Tibial nerve (tissue), 3 donors: ENCODE measurements around the gene WDR27.

Experiments
- POLR2A ChIP-seq, 2 donors: fragments of 450-650 bp; IDR thresholded peaks; one replicate each; pipeline ENCODE4 v1.6.1; 2017; ENCODE audit warnings: antibody characterized with exemption in 2 of 2, mild to moderate bottlenecking in 2 of 2, moderate library complexity in 2 of 2
- TF ChIP-seq, protein P1 (sequence below), 5 experiments: fragments of 200-600 bp in 3 of 5; fragments of 450-650 bp in 2 of 5; sonication (generic) in 3 of 5; IDR thresholded peaks; one replicate each; pipeline ENCODE4 v1.5.1; 2016 to 2019; ENCODE audit warnings: antibody characterized with exemption in 5 of 5, mild to moderate bottlenecking in 3 of 5, moderate library complexity in 2 of 5

- TF ChIP-seq POLR2A (IDR thresholded peaks at IDR 0.05), result no peak
- TF ChIP-seq, protein P1, sequence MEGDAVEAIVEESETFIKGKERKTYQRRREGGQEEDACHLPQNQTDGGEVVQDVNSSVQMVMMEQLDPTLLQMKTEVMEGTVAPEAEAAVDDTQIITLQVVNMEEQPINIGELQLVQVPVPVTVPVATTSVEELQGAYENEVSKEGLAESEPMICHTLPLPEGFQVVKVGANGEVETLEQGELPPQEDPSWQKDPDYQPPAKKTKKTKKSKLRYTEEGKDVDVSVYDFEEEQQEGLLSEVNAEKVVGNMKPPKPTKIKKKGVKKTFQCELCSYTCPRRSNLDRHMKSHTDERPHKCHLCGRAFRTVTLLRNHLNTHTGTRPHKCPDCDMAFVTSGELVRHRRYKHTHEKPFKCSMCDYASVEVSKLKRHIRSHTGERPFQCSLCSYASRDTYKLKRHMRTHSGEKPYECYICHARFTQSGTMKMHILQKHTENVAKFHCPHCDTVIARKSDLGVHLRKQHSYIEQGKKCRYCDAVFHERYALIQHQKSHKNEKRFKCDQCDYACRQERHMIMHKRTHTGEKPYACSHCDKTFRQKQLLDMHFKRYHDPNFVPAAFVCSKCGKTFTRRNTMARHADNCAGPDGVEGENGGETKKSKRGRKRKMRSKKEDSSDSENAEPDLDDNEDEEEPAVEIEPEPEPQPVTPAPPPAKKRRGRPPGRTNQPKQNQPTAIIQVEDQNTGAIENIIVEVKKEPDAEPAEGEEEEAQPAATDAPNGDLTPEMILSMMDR (IDR thresholded peaks at IDR 0.05), result no peak
Measured at GRCh38 chr6:169623975-169624374, 77.9 kb downstream of the WDR27 start.
